ENCODE measurements around the gene SBK2. TPM values are rescaled to one million over a fixed set of nuclear protein-coding genes. Genes with fewer than 3 reads are reported as not detected.

The SBK2 gene
- total RNA-seq, 1 experiment from 2014 or later: not detected

DNA sequence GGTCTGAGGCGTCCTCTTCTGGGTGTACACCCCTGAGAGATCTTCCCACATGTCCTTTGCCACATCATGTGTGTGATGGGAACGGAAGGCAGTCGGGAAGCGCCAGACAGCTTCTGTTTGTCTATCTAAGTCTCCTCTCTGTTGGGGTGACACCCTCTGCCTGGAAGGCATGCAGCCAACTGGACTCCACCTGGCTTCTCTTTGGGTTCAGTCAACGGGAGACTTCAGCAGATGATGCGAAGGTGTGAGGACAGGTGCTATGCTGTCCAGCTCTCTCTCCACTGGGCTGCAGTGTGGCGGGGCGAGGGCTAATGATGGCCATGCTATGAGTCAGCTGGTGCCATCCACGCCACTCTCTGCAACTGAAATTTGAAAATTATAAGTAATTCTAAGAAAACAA, 22.8 kb upstream of the SBK2 start:
- BruUV-seq (replicated peaks): no TSS peak
- Mint-ChIP-seq H3K36me3 (ENCODE audit: insufficient read depth, unreplicated experiment) (no peaks in the 10 kb centered on the region), H3K9me3 (ENCODE audit: unreplicated experiment) (no peaks in the 10 kb centered on the region), H3K27ac (ENCODE audit: unreplicated experiment) (no peak overlapping the region), H3K27me3 (ENCODE audit: insufficient read depth, unreplicated experiment) (no peaks in the 10 kb centered on the region), H3K4me3 (ENCODE audit: unreplicated experiment) (no peak overlapping the region), H3K4me1 (ENCODE audit: low read depth, unreplicated experiment) (no peaks in the 10 kb centered on the region)
- H3K36me3 ChIP-seq (ENCODE audit: control insufficient read depth, insufficient read depth, low read length): no peaks in the 10 kb centered on the region
- TF ChIP-seq CTCF (IDR thresholded peaks at IDR 0.05; ENCODE audit: insufficient read depth in 1 of 2, low read depth in 1 of 2, low read length in 1 of 2, severe bottlenecking in 1 of 2, unreplicated experiment in 1 of 2): no peak
- ChIA-PET POLR2A (no interaction called here), CTCF (no interaction called here)
- no peaks in the 10 kb centered on the region for H3K9me3 ChIP-seq
- no peak for DNase-seq
- intact Hi-C loops (cut with micrococcal nuclease; ENCODE audit: unreplicated experiment): no loop called here
- no peaks in the 10 kb centered on the region for H3K27me3 ChIP-seq (replicated peaks; ENCODE audit: control insufficient read depth, insufficient read depth, low read length)
- H3K4me3 ChIP-seq (ENCODE audit: low read depth, low read length): no peak overlapping the region
- 0 out of 2 replicates have a peak, but pooled peaks cover 3% of the 10 kb centered on the region for H3K4me1 ChIP-seq

GRCh38 chr19:55554741-55555152, 17.8 kb upstream of the SBK2 start:
- Mint-ChIP-seq H3K36me3 (ENCODE audit: insufficient read depth, unreplicated experiment) (no peaks in the 10 kb centered on the region), H3K4me1 (ENCODE audit: low read depth, unreplicated experiment) (peaks cover 24% of the 10 kb centered on the region), H3K4me3 (ENCODE audit: unreplicated experiment) (no peak overlapping the region), H3K9me3 (ENCODE audit: unreplicated experiment) (no peaks in the 10 kb centered on the region), H3K27ac (ENCODE audit: unreplicated experiment) (no peak overlapping the region), H3K27me3 (ENCODE audit: insufficient read depth, unreplicated experiment) (no peaks in the 10 kb centered on the region)
- Histone ChIP-seq H3K9me3 (no peaks in the 10 kb centered on the region), H3K36me3 (ENCODE audit: control insufficient read depth, insufficient read depth, low read length) (no peaks in the 10 kb centered on the region), H3K27me3 (replicated peaks; ENCODE audit: control insufficient read depth, insufficient read depth, low read length) (no peaks in the 10 kb centered on the region), H3K4me1 (no peaks in the 10 kb centered on the region), H3K4me3 (ENCODE audit: low read depth, low read length) (no peak overlapping the region)
- ChIA-PET CTCF (interaction anchor here (1.7 kb wide), 1 partner anchor 27 kb away, joined by 3 read pairs; no protein-coding TSS in a partner anchor), POLR2A (no interaction called here)
- TF ChIP-seq CTCF (IDR thresholded peaks at IDR 0.05; ENCODE audit: insufficient read depth in 1 of 2, low read depth in 1 of 2, low read length in 1 of 2, severe bottlenecking in 1 of 2, unreplicated experiment in 1 of 2): no peak
- intact Hi-C loops (cut with micrococcal nuclease; ENCODE audit: unreplicated experiment): no loop called here
- no peak for DNase-seq
- no TSS peak for BruUV-seq (replicated peaks)

- ChIA-PET POLR2A (no interaction called here), CTCF (interaction anchor here (1.7 kb wide), 1 partner anchor 27 kb away, joined by 3 read pairs; no protein-coding TSS in a partner anchor)
- no peak for TF ChIP-seq CTCF (IDR thresholded peaks at IDR 0.05; ENCODE audit: insufficient read depth in 1 of 2, low read depth in 1 of 2, low read length in 1 of 2, severe bottlenecking in 1 of 2, unreplicated experiment in 1 of 2)
- intact Hi-C loops (cut with micrococcal nuclease; ENCODE audit: unreplicated experiment): no loop called here
- no peak for DNase-seq
- BruUV-seq (replicated peaks): no TSS peak
- Histone ChIP-seq H3K27me3 (replicated peaks; ENCODE audit: control insufficient read depth, insufficient read depth, low read length) (no peaks in the 10 kb centered on the region), H3K4me1 (no peaks in the 10 kb centered on the region), H3K4me3 (ENCODE audit: low read depth, low read length) (no peak overlapping the region), H3K36me3 (ENCODE audit: control insufficient read depth, insufficient read depth, low read length) (no peaks in the 10 kb centered on the region), H3K9me3 (no peaks in the 10 kb centered on the region)
- no peak overlapping the region for H3K4me3 Mint-ChIP-seq (ENCODE audit: unreplicated experiment)
- no peak overlapping the region for H3K27ac Mint-ChIP-seq (ENCODE audit: unreplicated experiment)
- H3K36me3 Mint-ChIP-seq (ENCODE audit: insufficient read depth, unreplicated experiment): no peaks in the 10 kb centered on the region
- H3K4me1 Mint-ChIP-seq (ENCODE audit: low read depth, unreplicated experiment): peaks cover 29% of the 10 kb centered on the region
- H3K27me3 Mint-ChIP-seq (ENCODE audit: insufficient read depth, unreplicated experiment): no peaks in the 10 kb centered on the region
- H3K9me3 Mint-ChIP-seq (ENCODE audit: unreplicated experiment): no peaks in the 10 kb centered on the region
Measured at GRCh38 chr19:55554302-55554701, 17.4 kb upstream of the SBK2 start.
